ENCODE results near the gene GPR62. TPM values are rescaled to one million over a fixed set of nuclear protein-coding genes. Genes with fewer than 3 reads are reported as not detected.

The GPR62 gene
- total RNA-seq, 1 donor from 2014 or later, result not detected

DNA sequence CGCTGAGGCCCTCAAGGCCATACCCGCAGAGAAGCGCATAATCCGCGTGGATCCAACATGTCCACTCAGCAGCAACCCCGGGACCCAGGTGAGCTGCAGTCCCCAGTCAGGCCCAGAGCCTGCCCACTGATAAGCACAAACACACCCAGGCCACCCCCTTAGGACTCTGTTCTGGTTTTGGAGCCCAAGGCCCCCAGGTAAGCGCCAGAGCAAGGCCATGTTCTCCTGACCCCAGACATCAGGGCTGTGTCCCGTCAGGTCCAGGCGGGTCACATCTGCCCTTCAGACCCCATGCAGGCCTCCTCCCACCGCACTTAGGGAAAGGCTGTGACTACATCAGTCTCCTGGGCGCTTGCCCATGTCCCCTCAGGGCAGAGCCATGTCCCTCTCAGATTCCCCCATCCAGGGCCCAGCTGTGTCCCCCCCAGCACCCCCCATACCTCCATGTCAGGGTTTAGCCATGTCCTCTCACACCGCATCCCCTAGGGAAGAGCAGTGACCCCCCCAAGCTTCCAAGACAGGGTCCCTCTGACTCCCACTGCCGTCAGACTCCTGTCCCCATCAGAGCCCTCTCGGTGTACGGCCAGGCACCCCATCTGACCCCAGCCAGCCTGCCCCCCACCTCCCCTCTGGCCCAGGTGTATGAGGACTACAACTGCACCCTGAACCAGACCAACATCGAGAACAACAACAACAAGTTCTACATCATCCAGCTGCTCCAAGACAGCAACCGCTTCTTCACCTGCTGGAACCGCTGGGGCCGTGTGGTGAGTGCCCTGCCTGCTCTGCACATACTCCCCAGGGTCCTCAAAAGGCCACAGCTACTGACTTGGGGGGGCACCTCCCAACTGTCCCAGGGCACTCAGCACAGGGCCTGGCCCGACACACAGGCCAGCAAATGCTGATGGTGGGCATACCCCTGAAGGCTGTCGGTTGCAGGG, 11.5 kb upstream of the GPR62 start:
- no peaks in the 10 kb centered on the region for H3K9me3 Mint-ChIP-seq (ENCODE audit: low read depth)
- no peak for TF ChIP-seq CTCF (IDR thresholded peaks at IDR 0.05)
- peaks cover 33% of the 10 kb centered on the region for H3K4me1 Mint-ChIP-seq (ENCODE audit: low read depth)
- peak; percentile 83 for DNase-seq (ENCODE audit: low spot score)
- no peak overlapping the region for H3K4me3 Mint-ChIP-seq (ENCODE audit: unreplicated experiment)
- H3K27ac Mint-ChIP-seq (ENCODE audit: unreplicated experiment), result no peak overlapping the region
- H3K36me3 Mint-ChIP-seq (ENCODE audit: low read depth), result peaks cover 3% of the 10 kb centered on the region
- no peaks in the 10 kb centered on the region for H3K27me3 Mint-ChIP-seq (ENCODE audit: low read depth)

- peaks cover 2% of the 10 kb centered on the region for H3K36me3 Mint-ChIP-seq (ENCODE audit: low read depth)
- peaks cover 28% of the 10 kb centered on the region for H3K4me1 Mint-ChIP-seq (ENCODE audit: low read depth)
- H3K27ac Mint-ChIP-seq (ENCODE audit: unreplicated experiment), result no peak overlapping the region
- H3K9me3 Mint-ChIP-seq (ENCODE audit: low read depth), result no peaks in the 10 kb centered on the region
- TF ChIP-seq CTCF (IDR thresholded peaks at IDR 0.05), result no peak
- H3K27me3 Mint-ChIP-seq (ENCODE audit: low read depth), result no peaks in the 10 kb centered on the region
- H3K4me3 Mint-ChIP-seq (ENCODE audit: unreplicated experiment), result no peak overlapping the region
- no peak for DNase-seq (ENCODE audit: low spot score)
Measured at GRCh38 chr3:51944451-51945021, 10.6 kb upstream of the GPR62 start.

DNA sequence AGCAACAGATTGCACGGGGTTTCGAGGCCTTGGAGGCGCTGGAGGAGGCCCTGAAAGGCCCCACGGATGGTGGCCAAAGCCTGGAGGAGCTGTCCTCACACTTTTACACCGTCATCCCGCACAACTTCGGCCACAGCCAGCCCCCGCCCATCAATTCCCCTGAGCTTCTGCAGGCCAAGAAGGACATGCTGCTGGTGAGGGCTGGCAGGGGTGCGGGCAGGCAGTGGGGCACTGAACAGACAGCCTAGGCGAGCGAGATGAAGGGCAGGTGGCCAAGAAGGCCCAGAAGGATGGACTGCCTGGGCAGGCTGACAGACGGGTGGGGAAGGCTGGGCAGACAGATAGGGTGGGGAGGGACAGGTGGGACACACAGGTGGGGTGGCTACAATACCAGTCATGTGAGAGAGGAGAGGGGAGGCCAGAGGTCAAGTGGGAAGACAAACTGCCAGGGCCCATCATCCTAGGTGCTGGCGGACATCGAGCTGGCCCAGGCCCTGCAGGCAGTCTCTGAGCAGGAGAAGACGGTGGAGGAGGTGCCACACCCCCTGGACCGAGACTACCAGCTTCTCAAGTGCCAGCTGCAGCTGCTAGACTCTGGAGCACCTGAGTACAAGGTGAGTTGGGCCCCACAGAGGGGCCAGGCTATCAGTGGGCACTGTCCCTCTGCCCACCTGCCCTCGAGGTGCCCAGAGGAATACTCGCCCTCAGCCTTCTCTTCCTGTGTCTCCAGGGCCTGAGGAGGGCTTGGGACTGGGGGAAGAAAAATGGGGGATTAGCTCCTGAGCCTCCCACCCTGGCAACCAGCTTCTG, 9.9 kb upstream of the GPR62 start:
- H3K27me3 Mint-ChIP-seq (ENCODE audit: low read depth), result no peaks in the 10 kb centered on the region
- TF ChIP-seq CTCF (IDR thresholded peaks at IDR 0.05), result no peak
- no peak overlapping the region for H3K27ac Mint-ChIP-seq (ENCODE audit: unreplicated experiment)
- no peaks in the 10 kb centered on the region for H3K9me3 Mint-ChIP-seq (ENCODE audit: low read depth)
- H3K4me3 Mint-ChIP-seq (ENCODE audit: unreplicated experiment), result no peak overlapping the region
- peaks cover 2% of the 10 kb centered on the region for H3K36me3 Mint-ChIP-seq (ENCODE audit: low read depth)
- H3K4me1 Mint-ChIP-seq (ENCODE audit: low read depth), result peaks cover 22% of the 10 kb centered on the region
- DNase-seq (ENCODE audit: low spot score), result peak; percentile 86

DNA sequence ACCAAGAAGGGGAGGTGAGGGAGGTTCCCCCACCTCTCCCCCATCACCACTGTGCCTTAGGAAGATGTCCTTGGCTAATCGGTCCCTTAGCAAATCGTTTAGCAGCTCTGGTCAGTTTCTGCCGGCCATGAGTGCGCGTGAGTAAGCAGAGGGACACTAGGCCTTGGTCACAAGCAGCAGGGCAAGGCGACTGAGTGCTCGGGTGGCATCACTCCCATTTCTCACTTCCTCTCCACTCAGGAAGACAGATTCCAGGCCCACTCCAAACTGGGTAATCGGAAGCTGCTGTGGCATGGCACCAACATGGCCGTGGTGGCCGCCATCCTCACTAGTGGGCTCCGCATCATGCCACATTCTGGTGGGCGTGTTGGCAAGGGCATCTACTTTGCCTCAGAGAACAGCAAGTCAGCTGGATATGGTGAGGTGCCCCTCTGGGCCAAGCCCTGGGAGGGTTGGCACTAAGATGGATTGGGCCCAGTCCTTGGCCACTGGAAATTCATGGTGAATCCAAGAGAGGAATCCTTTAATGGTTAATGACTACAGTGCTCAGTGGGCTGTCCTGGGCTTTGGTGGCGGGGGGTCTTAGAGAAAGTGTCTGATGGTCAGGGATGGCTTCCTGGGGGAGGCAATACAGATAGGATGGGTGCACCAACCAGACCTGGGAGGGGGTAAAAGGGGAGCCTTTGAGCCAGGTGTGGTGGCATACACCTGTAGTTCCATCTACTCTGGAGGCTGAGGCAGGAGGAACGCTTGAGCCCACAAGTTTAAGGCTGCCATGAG, 9.1 kb upstream of the GPR62 start:
- DNase-seq (ENCODE audit: low spot score), result peak; percentile 71
- Mint-ChIP-seq H3K9me3 (ENCODE audit: low read depth) (no peaks in the 10 kb centered on the region), H3K27ac (ENCODE audit: unreplicated experiment) (no peak overlapping the region), H3K36me3 (ENCODE audit: low read depth) (peaks cover 2% of the 10 kb centered on the region), H3K27me3 (ENCODE audit: low read depth) (no peaks in the 10 kb centered on the region), H3K4me3 (ENCODE audit: unreplicated experiment) (no peak overlapping the region), H3K4me1 (ENCODE audit: low read depth) (peaks cover 14% of the 10 kb centered on the region)
- no peak for TF ChIP-seq CTCF (IDR thresholded peaks at IDR 0.05)

All from chondrocyte (in vitro differentiated cells).